GM18517 (cell line): ENCODE data around the gene CNPY4.
"Not testable (repeated sequence)": the region's sequence is repeated elsewhere in the genome, so short reads cannot be mapped to it uniquely, and the experiment has no call there.

Source experiments
- ATAC-seq: cut with Tn5 transposase; IDR thresholded peaks from one replicate; pipeline ENCODE4 v1.9.1; 2021; ENCODE audit warnings: mild to moderate bottlenecking, moderate library complexity; ENCODE audit not compliant: unreplicated experiment

The CNPY4 gene

GRCh38 chr7:100118388-100119071 lies 904 bp upstream of the CNPY4 start:
- no peak for ATAC-seq

- peak; percentile 31 for ATAC-seq
Observed at GRCh38 chr7:100119970-100120732, 717 bp downstream of the CNPY4 start.

DNA sequence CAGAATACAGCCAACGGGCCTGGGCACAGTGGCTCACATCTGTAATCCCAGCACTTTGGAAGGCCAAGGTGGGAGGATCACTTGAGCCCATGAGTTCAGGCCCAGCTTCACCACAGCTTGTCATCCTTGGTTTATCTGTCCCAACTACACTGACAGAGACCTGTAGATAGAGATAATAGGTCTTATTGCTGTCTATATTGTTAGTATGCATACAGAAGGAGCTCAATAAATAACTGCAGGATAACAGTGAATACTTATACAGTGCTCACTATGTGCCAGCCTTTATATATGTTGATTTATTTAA lies 1.3 kb downstream of the CNPY4 start:
- no peak for ATAC-seq

DNA sequence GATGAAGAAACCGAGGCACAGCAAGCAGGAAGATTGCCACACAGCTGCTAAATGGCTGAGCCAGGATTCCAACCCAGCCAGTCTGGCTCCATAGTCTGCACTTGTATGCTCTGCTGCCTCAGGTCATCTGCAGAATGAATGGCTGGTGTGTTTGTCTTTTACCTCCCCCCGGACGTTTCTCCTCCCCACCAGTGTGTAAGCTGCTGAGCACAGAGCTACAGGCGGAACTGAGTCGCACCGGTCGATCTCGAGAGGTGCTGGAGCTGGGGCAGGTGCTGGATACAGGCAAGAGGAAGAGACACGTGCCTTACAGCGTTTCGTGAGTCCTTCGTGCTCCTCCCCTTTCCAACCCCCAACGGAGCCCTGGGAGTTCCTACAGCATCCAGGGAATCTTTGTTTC lies 2.6 kb downstream of the CNPY4 start:
- no peak for ATAC-seq

GRCh38 chr7:100122568-100122967 lies 3.1 kb downstream of the CNPY4 start:
- no peak for ATAC-seq

GRCh38 chr7:100124301-100125230 lies 5.1 kb downstream of the CNPY4 start:
- ATAC-seq = no peak

DNA sequence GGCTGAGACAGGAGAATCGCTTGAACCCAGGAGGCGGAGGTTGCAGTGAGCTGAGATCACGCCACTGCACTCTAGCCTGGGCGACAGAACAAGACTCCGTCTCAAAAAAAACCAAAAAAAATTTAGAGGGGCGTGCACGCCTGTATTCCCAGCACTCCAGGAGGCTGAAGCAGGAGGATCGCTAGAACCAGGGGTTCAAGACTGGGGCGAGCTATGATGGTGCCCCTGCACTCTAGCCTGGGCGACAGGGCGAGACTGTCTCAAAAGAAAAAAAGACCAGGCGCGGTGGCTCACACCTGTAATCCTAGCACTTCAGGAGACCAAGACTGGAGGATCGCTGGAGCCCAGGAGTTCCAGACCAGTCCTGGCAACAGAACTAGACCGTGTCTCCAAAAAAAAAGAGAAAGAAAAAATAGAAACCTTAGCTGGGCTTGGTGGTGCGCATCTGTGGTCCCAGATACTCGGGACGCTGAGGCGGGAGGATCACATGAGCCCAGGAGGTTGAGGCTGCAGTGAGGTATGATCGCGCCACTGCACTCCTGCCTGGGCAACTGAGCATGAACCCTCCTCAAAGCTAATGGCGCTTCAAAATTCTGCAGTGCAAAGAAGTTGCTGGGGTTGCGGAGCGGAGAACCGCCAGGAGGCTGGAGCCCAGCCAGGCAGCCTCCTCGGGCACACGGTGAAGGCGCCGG lies 7.0 kb downstream of the CNPY4 start:
- peak; percentile 24 for ATAC-seq

DNA sequence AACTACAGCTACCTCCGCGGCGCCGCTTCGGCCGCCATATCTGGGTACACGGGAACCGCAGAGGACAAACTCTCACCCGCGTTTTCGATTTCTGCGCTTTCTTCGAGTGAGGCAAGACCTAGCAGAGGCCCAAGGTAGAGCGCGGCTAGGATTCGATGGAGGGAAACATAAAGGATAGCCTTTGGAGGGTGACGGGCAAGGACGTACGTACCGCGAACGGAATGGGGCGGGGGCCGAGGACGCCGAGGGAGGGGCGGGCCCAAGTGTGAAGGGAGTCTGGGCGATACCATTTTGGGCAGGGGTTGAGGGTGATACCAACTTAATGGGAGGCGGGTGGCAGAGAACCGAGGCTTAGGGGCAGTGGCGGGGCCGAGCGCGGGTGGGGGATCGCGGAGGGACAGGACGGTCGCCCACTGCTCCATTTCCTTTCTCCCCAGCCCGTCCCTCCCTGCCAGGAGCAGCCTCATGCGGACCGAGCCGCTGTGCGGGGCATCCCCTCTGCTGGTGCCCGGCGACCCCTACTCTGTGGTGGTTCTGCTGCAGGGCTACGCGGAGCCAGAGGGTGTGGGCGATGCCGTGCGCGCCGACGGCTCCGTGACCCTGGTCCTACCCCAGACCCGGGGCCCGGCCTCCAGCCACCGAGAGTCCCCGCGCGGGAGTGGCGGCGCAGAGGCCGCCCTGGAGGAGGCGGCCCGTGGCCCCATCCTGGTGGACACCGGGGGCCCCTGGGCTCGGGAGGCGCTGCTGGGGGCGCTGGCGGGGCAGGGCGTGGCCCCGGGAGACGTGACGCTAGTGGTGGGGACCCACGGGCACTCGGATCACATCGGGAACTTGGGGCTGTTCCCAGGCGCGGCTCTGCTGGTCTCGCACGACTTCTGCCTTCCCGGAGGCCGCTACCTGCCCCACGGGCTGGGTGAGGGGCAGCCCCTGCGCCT lies 7.8 kb downstream of the CNPY4 start, which contains the start of gene MBLAC1:
MBLAC1 (plus strand) TSS at position 37 of the 935 bp plus-strand sequence; CDS start at position 466, 429 bp downstream.
- peak; percentile 70 for ATAC-seq

GRCh38 chr7:100127866-100128636 lies 8.6 kb downstream of the CNPY4 start:
- peak; percentile 8 for ATAC-seq

- no peak for ATAC-seq
Observed at GRCh38 chr7:100128637-100128963, 9.2 kb downstream of the CNPY4 start.

GRCh38 chr7:100130220-100130607 lies 10.8 kb downstream of the CNPY4 start:
- ATAC-seq = not testable (repeated sequence)

DNA sequence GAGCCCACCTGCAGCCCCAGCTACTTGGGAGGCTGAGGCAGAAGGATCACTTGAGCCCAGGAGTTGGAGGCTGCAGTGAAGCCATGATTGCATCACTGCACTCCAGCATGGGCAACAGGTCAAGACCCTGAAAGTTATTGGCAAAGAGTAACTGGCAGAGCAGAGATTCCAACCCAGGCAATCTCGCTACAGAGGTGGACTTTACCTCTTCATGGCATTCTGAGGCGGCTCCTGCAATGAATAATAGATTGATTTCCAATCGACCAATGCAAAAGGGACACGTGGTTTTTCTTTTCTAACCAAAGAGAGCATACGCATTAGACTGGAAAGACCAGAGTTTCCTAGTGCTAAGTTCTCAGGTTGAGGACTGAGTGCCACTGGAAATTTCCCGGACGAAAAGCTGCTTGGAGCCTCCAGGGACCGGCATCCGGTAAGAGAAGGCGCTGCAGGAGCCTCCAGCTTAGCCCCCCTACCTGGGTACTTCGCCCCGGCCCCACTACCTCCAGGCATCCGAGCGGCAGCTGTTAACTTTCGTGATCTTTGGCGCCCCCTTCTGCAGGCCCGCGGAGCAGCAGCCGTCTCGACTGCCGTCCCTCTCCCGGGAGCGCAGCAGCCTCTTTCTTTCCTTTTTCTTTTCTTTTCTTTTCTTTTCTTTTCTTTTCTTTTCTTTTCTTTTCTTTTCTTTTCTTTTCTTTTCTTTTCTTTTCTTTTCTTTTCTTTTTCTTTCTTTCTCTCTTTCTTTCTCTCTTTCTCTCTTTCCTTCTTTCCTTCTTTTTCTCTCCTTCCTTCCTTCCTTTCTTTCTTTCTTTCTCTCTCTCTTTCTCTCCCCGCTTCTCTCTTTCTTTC lies 11.4 kb downstream of the CNPY4 start:
- no peak for ATAC-seq

GRCh38 chr7:100132126-100132525 lies 12.7 kb downstream of the CNPY4 start:
- no peak for ATAC-seq

- peak; percentile 50 for ATAC-seq
Observed at GRCh38 chr7:100132697-100133151, 13.3 kb downstream of the CNPY4 start.

DNA sequence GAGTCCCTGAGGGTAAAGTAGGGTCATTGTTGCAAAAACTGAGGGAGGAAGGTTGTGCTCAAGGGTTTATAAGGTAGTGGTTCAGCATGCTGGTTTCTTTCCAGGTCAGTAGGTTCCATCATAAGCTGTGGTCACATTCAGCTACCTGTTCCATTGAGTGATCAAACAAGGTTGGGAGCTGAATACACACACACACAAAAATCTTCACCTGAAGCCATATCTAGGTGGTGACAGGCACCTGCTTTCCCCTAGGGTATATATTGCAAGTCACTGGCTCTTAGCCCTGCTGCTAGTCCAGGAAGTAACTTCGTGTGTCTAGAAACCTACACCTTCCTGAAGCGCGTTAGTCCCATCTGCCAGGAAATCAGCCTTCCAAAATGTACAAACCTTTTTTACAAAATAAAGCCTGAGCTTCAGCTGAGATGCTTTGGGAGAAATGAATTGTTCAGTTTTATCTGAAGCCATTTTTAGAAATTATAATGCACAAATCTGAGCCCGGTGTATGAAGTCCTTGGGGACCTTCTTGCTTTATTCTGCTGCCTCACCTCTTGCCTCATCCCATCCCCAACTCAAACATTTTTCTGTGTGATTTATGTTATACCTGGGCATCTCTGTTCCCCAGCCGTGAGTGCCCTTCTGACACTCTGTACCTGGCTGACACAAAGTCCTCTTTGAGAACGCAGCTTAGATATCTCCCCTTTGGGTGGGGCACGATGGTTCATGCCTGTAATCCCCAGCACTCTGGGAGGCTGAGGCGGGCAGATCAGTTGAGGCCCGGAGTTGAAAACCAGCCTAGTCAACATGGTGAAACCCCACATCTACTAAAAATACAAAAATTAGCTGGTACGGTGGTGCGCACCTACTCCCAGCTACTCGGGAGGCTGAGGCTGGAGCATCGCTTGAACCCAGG lies 18.7 kb downstream of the CNPY4 start:
- no peak for ATAC-seq

DNA sequence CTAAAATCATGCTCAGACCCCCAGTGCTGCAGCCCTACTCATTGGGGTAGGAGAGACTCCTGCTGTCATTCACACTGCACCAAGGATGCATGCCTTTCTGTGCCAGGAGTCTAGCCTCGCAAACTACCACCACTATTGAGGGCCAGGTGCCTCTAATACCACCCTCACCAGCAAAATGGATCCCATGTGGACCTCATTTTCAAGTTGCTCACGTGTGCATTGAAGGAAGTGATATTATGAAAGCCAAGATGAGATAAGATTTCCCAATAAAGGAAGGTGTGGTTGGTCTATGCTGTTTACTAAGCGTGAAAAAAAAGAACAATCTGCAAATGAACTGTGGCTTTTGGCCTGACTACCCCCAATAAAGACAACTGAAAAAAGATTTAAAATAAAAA lies 22.1 kb downstream of the CNPY4 start:
- ATAC-seq = no peak

DNA sequence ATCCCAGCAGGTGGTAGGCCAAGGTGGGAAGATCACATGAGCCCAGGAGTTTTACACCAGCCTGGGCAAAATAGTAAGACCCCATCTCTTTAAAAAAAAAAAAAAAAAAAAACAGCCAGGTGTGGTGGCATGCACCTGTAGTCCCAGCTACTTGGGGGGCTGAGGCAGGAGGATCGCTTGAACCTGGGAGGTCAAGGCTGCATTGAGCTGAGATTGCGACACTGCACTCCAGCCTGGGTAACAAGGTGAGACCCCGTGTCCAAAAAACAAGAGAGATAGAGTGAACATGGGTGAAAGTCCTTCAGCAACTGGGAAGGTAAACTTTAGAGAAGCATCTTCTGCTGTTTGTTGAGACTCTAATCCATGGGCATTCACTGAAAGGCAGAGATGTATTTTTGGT lies 23.0 kb downstream of the CNPY4 start:
- ATAC-seq = no peak
